Fibroblast of peridontal ligament (primary cell): ENCODE data around the gene FKBP1C.

Experiments
- DNase-seq: peaks from one replicate; pipeline ENCODE4 v3.0.0-alpha.2; 2010; ENCODE audit errors: extremely low read depth

FKBP1C gene

DNA sequence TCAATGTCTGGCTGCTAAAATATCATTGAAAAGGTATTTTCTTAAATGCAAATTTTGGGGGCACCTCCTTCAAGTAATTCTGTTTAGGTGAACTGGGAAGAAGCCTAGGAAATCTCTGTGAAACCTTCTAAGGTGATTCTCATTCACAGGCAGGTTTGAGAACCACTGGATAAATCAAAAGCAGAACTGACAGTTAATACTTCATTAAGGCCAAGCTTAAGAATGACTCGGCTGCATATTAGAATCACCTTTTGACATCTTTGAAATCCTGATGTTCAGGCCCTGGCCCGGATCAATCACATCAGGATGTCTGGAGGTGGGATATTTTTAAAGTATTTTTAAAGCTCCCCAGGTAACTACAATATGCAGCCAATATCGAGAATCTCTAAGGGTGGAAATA lies 50.6 kb downstream of the FKBP1C start:
- DNase-seq: no peak
